Measurements from ENCODE around the gene JAG1. TPM values are rescaled to one million over a fixed set of nuclear protein-coding genes. Genes with fewer than 3 reads are reported as not detected.

The JAG1 gene
- total and polyA plus RNA-seq, 4 experiments from 2014 or later: 0.04 to 1.9 (median 0.45) TPM

- no peaks in the 10 kb centered on the region for H3K27me3 ChIP-seq (ENCODE audit: insufficient read depth, low read length)
- H3K4me3 Mint-ChIP-seq: no peak overlapping the region
- no peak overlapping the region for H3K4me3 ChIP-seq (ENCODE audit: low read length in 2 of 2)
- H3K27ac ChIP-seq (ENCODE audit: low read depth, low read length): no peak overlapping the region
- ChIA-PET POLR2A (ENCODE audit: partially characterized antibody) (no interaction called here), CTCF (ENCODE audit: partially characterized antibody) (no interaction called here)
- H3K4me1 ChIP-seq (ENCODE audit: insufficient read depth, low read length): no peaks in the 10 kb centered on the region
- H3K36me3 Mint-ChIP-seq: no peaks in the 10 kb centered on the region
- H3K27me3 Mint-ChIP-seq: peaks cover 3% of the 10 kb centered on the region in 2 donors
- no peak overlapping the region for H3K27ac Mint-ChIP-seq
- no peak for DNase-seq
- peaks cover 0 to 3% (median 0%) of the 10 kb centered on the region in 8 donors for H3K9me3 Mint-ChIP-seq
- intact Hi-C loops (cut with micrococcal nuclease): no loop called here
- H3K36me3 ChIP-seq (ENCODE audit: insufficient read depth, low read length): no peaks in the 10 kb centered on the region
- no peaks in the 10 kb centered on the region for H3K9me3 ChIP-seq (ENCODE audit: control insufficient read depth in 1 of 2, low read length in 2 of 2)
- H3K4me1 Mint-ChIP-seq: no peaks in the 10 kb centered on the region
Observed at GRCh38 chr20:10715035-10715434, 41.2 kb upstream of the JAG1 start.

GRCh38 chr20:10714236-10714975, 40.6 kb upstream of the JAG1 start:
- Histone ChIP-seq H3K4me1 (ENCODE audit: insufficient read depth, low read length) (no peaks in the 10 kb centered on the region), H3K4me3 (ENCODE audit: low read length in 2 of 2) (no peak overlapping the region), H3K36me3 (ENCODE audit: insufficient read depth, low read length) (no peaks in the 10 kb centered on the region), H3K27me3 (ENCODE audit: insufficient read depth, low read length) (no peaks in the 10 kb centered on the region), H3K27ac (ENCODE audit: low read depth, low read length) (no peak overlapping the region), H3K9me3 (ENCODE audit: control insufficient read depth in 1 of 2, low read length in 2 of 2) (no peaks in the 10 kb centered on the region)
- no peak overlapping the region for H3K4me3 Mint-ChIP-seq
- DNase-seq: no peak
- no peak overlapping the region for H3K27ac Mint-ChIP-seq
- peaks cover 3% of the 10 kb centered on the region in 2 donors for H3K27me3 Mint-ChIP-seq
- ChIA-PET POLR2A (ENCODE audit: partially characterized antibody) (no interaction called here), CTCF (ENCODE audit: partially characterized antibody) (no interaction called here)
- H3K36me3 Mint-ChIP-seq: no peaks in the 10 kb centered on the region
- intact Hi-C loops (cut with micrococcal nuclease): no loop called here
- peaks cover 0 to 3% (median 0%) of the 10 kb centered on the region in 8 donors for H3K9me3 Mint-ChIP-seq
- no peaks in the 10 kb centered on the region for H3K4me1 Mint-ChIP-seq

GRCh38 chr20:10713161-10713560, 39.4 kb upstream of the JAG1 start:
- Histone ChIP-seq H3K9me3 (ENCODE audit: control insufficient read depth in 1 of 2, low read length in 2 of 2) (no peaks in the 10 kb centered on the region), H3K27ac (ENCODE audit: low read depth, low read length) (no peak overlapping the region), H3K4me3 (ENCODE audit: low read length in 2 of 2) (no peak overlapping the region), H3K27me3 (ENCODE audit: insufficient read depth, low read length) (no peaks in the 10 kb centered on the region), H3K4me1 (ENCODE audit: insufficient read depth, low read length) (no peaks in the 10 kb centered on the region), H3K36me3 (ENCODE audit: insufficient read depth, low read length) (no peaks in the 10 kb centered on the region)
- Mint-ChIP-seq H3K4me3 (no peak overlapping the region), H3K4me1 (no peaks in the 10 kb centered on the region), H3K27me3 (peaks cover 3 to 4% of the 10 kb centered on the region in 2 donors), H3K9me3 (peaks cover 0 to 3% (median 0%) of the 10 kb centered on the region in 8 donors), H3K36me3 (no peaks in the 10 kb centered on the region), H3K27ac (no peak overlapping the region)
- ChIA-PET POLR2A (ENCODE audit: partially characterized antibody) (no interaction called here), CTCF (ENCODE audit: partially characterized antibody) (no interaction called here)
- DNase-seq: no peak
- intact Hi-C loops (cut with micrococcal nuclease): no loop called here

GRCh38 chr20:10711903-10712451, 38.2 kb upstream of the JAG1 start:
- Mint-ChIP-seq H3K4me3 (no peak overlapping the region), H3K27ac (no peak overlapping the region), H3K36me3 (no peaks in the 10 kb centered on the region), H3K27me3 (peaks cover 3 to 4% of the 10 kb centered on the region in 2 donors), H3K4me1 (no peaks in the 10 kb centered on the region), H3K9me3 (peaks cover 0 to 2% (median 0%) of the 10 kb centered on the region in 8 donors)
- no peak for DNase-seq
- Histone ChIP-seq H3K9me3 (ENCODE audit: control insufficient read depth in 1 of 2, low read length in 2 of 2) (no peaks in the 10 kb centered on the region), H3K4me1 (ENCODE audit: insufficient read depth, low read length) (no peaks in the 10 kb centered on the region), H3K36me3 (ENCODE audit: insufficient read depth, low read length) (no peaks in the 10 kb centered on the region), H3K4me3 (ENCODE audit: low read length in 2 of 2) (no peak overlapping the region), H3K27me3 (ENCODE audit: insufficient read depth, low read length) (no peaks in the 10 kb centered on the region), H3K27ac (ENCODE audit: low read depth, low read length) (no peak overlapping the region)
- ChIA-PET CTCF (ENCODE audit: partially characterized antibody) (no interaction called here), POLR2A (ENCODE audit: partially characterized antibody) (no interaction called here)
- intact Hi-C loops (cut with micrococcal nuclease): no loop called here

- no peaks in the 10 kb centered on the region for H3K4me1 ChIP-seq (ENCODE audit: insufficient read depth, low read length)
- ChIA-PET POLR2A (ENCODE audit: partially characterized antibody) (no interaction called here), CTCF (ENCODE audit: partially characterized antibody) (no interaction called here)
- no peaks in the 10 kb centered on the region for H3K4me1 Mint-ChIP-seq
- H3K27ac ChIP-seq (ENCODE audit: low read depth, low read length): no peak overlapping the region
- H3K27me3 ChIP-seq (ENCODE audit: insufficient read depth, low read length): no peaks in the 10 kb centered on the region
- H3K27me3 Mint-ChIP-seq: peaks cover 2 to 7% of the 10 kb centered on the region in 2 donors
- H3K4me3 Mint-ChIP-seq: no peak overlapping the region
- H3K27ac Mint-ChIP-seq: no peak overlapping the region
- intact Hi-C loops (cut with micrococcal nuclease): no loop called here
- H3K9me3 ChIP-seq (ENCODE audit: control insufficient read depth in 1 of 2, low read length in 2 of 2): no peaks in the 10 kb centered on the region
- H3K36me3 Mint-ChIP-seq: no peaks in the 10 kb centered on the region
- H3K9me3 Mint-ChIP-seq: peaks cover 0 to 2% (median 0%) of the 10 kb centered on the region in 8 donors
- DNase-seq: no peak
- H3K4me3 ChIP-seq (ENCODE audit: low read length in 2 of 2): no peak overlapping the region
- no peaks in the 10 kb centered on the region for H3K36me3 ChIP-seq (ENCODE audit: insufficient read depth, low read length)
Observed at GRCh38 chr20:10710991-10711775, 37.4 kb upstream of the JAG1 start.

GRCh38 chr20:10709916-10710315, 36.1 kb upstream of the JAG1 start:
- no peak for DNase-seq
- intact Hi-C loops (cut with micrococcal nuclease): no loop called here
- no peaks in the 10 kb centered on the region for H3K27me3 ChIP-seq (ENCODE audit: insufficient read depth, low read length)
- H3K4me1 ChIP-seq (ENCODE audit: insufficient read depth, low read length): no peaks in the 10 kb centered on the region
- no peaks in the 10 kb centered on the region for H3K9me3 ChIP-seq (ENCODE audit: control insufficient read depth in 1 of 2, low read length in 2 of 2)
- Mint-ChIP-seq H3K27me3 (peaks cover 3 to 8% of the 10 kb centered on the region in 2 donors), H3K36me3 (no peaks in the 10 kb centered on the region), H3K4me1 (no peaks in the 10 kb centered on the region), H3K4me3 (no peak overlapping the region), H3K27ac (no peak overlapping the region), H3K9me3 (peaks cover 0 to 2% (median 0%) of the 10 kb centered on the region in 8 donors)
- no peaks in the 10 kb centered on the region for H3K36me3 ChIP-seq (ENCODE audit: insufficient read depth, low read length)
- H3K27ac ChIP-seq (ENCODE audit: low read depth, low read length): no peak overlapping the region
- ChIA-PET CTCF (ENCODE audit: partially characterized antibody) (no interaction called here), POLR2A (ENCODE audit: partially characterized antibody) (no interaction called here)
- H3K4me3 ChIP-seq (ENCODE audit: low read length in 2 of 2): no peak overlapping the region

- ChIA-PET CTCF (ENCODE audit: partially characterized antibody) (no interaction called here), POLR2A (ENCODE audit: partially characterized antibody) (no interaction called here)
- no peak overlapping the region for H3K27ac ChIP-seq (ENCODE audit: low read depth, low read length)
- no peaks in the 10 kb centered on the region for H3K4me1 ChIP-seq (ENCODE audit: insufficient read depth, low read length)
- intact Hi-C loops (cut with micrococcal nuclease): no loop called here
- Mint-ChIP-seq H3K36me3 (no peaks in the 10 kb centered on the region), H3K9me3 (peaks cover 0 to 4% (median 0%) of the 10 kb centered on the region in 8 donors), H3K27ac (no peak overlapping the region), H3K4me1 (no peaks in the 10 kb centered on the region), H3K4me3 (no peak overlapping the region), H3K27me3 (peaks cover 3 to 5% of the 10 kb centered on the region in 2 donors)
- H3K4me3 ChIP-seq (ENCODE audit: low read length in 2 of 2): no peak overlapping the region
- H3K9me3 ChIP-seq (ENCODE audit: control insufficient read depth in 1 of 2, low read length in 2 of 2): no peaks in the 10 kb centered on the region
- H3K36me3 ChIP-seq (ENCODE audit: insufficient read depth, low read length): no peaks in the 10 kb centered on the region
- no peak for DNase-seq
- H3K27me3 ChIP-seq (ENCODE audit: insufficient read depth, low read length): no peaks in the 10 kb centered on the region
Observed at GRCh38 chr20:10708351-10709185, 34.8 kb upstream of the JAG1 start.
